SK-MEL-5 (cell line): ENCODE measurements around the gene PCP4L1. TPM values are rescaled to one million over a fixed set of nuclear protein-coding genes. Genes with fewer than 3 reads are reported as not detected.

Experiments
- total RNA-seq: library from RNA; depleted of rRNA; stranded (reverse); fragments of >200 nt; shearing (Covaris generic); gene quantifications from 2 replicates; pipeline ENCODE4 v1.2.3, GENCODE V29; 2014; rRNA removed

PCP4L1 gene
- total RNA-seq, 1 experiment from 2014 or later = not detected

Other genes starting within 250 kb of the PCP4L1 start
- gene F11R, start 237.6 kb upstream of the PCP4L1 start, total RNA-seq = 6.4 and 7.3 TPM in 2 replicates
- 0.98 and 1.8 TPM in 2 replicates for gene TSTD1, start 219.8 kb upstream of the PCP4L1 start, total RNA-seq
- gene USF1, start 212.8 kb upstream of the PCP4L1 start, total RNA-seq = 48.9 and 50.4 TPM in 2 replicates
- not detected in 2 replicates for gene ARHGAP30, start 188.9 kb upstream of the PCP4L1 start, total RNA-seq
- gene NECTIN4, start 169.2 kb upstream of the PCP4L1 start, total RNA-seq = 0.11 and 0.21 TPM in 2 replicates
- gene KLHDC9, start 160.4 kb upstream of the PCP4L1 start, total RNA-seq = not detected in 2 replicates
- gene PFDN2, start 140.7 kb upstream of the PCP4L1 start, total RNA-seq = 84.1 and 92.3 TPM in 2 replicates
- 23.5 and 27.2 TPM in 2 replicates for gene NIT1, start 140.6 kb upstream of the PCP4L1 start, total RNA-seq
- gene DEDD, start 126.1 kb upstream of the PCP4L1 start, total RNA-seq = 18.8 and 22.8 TPM in 2 replicates
- gene UFC1, start 104.8 kb upstream of the PCP4L1 start, total RNA-seq = 87.4 and 89.2 TPM in 2 replicates
- gene USP21, start 99.2 kb upstream of the PCP4L1 start, total RNA-seq = 4.0 and 4.7 TPM in 2 replicates
- gene PPOX, start 92.3 kb upstream of the PCP4L1 start, total RNA-seq = 11.1 and 13.8 TPM in 2 replicates
- 53.9 and 55.9 TPM in 2 replicates for gene B4GALT3, start 81.2 kb upstream of the PCP4L1 start, total RNA-seq
- 0.03 TPM in 1 of 2 replicates, not detected in the other for gene ADAMTS4, start 59.7 kb upstream of the PCP4L1 start, total RNA-seq
- 134 and 147 TPM in 2 replicates for gene NDUFS2, start 56.4 kb upstream of the PCP4L1 start, total RNA-seq
- gene FCER1G, start 43.5 kb upstream of the PCP4L1 start, total RNA-seq = 2.6 TPM in 1 of 2 replicates, not detected in the other
- not detected in 2 replicates for gene APOA2, start 35.1 kb upstream of the PCP4L1 start, total RNA-seq
- gene TOMM40L, start 32.7 kb upstream of the PCP4L1 start, total RNA-seq = 11.3 and 11.7 TPM in 2 replicates
- not detected in 2 replicates for gene NR1I3, start 20.5 kb upstream of the PCP4L1 start, total RNA-seq
- 3.4 and 3.6 TPM in 2 replicates for gene MPZ, start 51.2 kb downstream of the PCP4L1 start, total RNA-seq
- gene SDHC, start 55.6 kb downstream of the PCP4L1 start, total RNA-seq = 36.6 and 53.0 TPM in 2 replicates
- gene CFAP126, start 109.1 kb downstream of the PCP4L1 start, total RNA-seq = not detected in 2 replicates
- gene FCGR2A, start 246.7 kb downstream of the PCP4L1 start, total RNA-seq = 57.4 and 59.7 TPM in 2 replicates